M059J (cell line): Measurements from ENCODE around the gene ADAM19. TPM values are rescaled to one million over a fixed set of nuclear protein-coding genes. Genes with fewer than 3 reads are reported as not detected.

Experiments
- DNase-seq: peaks from one replicate; pipeline ENCODE4 v3.0.0-alpha.2; 2012; ENCODE audit warnings: low read depth
- total RNA-seq: library from RNA; depleted of rRNA; stranded (reverse); fragments of >200 nt; shearing (Covaris generic); gene quantifications from 2 replicates; pipeline ENCODE4 v1.2.3, GENCODE V29; 2014

Gene ADAM19
- total RNA-seq, 1 experiment from 2014 or later, result 57.2 TPM

- DNase-seq, result no peak
These were observed 19.3 kb upstream of the ADAM19 start for GRCh38 chr5:157594675-157595459.

DNA sequence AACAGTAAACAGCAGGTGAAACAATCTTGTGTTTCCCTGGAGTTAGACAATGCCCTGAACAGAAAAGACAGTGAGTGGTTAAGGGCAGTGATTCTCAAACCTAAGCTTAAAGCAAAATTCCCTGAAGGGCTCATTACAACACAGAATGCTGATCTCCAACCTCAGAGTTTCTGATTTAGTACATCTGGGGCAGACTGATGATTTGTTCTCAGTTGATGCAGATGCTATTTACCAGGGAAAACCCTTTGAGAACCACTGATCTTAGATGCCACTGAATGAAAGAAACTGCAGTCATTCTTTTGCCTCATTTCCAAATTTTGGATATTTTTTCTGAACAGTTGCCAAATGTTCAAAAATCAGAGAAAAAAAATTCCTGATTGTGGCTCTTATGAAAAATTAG, 18.7 kb upstream of the ADAM19 start:
- no peak for DNase-seq

DNA sequence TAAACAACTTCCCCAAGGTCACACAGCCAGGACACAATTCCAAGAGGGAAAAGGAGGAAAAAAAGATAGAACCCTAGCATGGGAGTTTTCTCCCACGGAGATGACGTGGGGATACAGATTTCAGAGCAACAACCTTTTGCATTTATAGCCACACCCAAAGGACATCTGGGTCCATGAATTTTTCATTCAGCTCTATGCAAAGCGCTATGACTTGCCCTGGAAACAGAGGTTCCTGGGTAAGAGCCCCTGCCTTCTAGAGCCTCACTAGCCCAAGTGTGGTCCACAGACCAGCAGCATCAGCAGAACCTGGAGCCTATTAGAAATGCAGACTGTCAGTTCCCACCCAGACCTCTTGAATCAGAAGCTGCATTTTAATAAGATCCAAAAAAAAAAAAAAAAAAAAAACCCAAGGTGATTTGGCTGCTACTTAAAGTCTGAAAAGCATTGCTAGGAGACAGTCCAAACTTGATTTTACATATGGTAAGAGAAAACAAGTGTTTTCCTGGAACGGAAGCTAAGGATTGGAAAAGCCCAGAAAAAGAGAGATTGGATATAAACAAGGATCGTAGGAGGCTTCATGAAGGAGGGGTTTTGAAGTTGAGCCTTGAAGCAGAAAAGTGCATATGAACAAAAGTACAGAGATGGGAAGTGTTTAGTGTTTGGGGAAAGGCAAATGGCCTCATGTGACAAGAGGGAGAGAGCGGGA, 17.6 kb upstream of the ADAM19 start:
- no peak for DNase-seq

DNA sequence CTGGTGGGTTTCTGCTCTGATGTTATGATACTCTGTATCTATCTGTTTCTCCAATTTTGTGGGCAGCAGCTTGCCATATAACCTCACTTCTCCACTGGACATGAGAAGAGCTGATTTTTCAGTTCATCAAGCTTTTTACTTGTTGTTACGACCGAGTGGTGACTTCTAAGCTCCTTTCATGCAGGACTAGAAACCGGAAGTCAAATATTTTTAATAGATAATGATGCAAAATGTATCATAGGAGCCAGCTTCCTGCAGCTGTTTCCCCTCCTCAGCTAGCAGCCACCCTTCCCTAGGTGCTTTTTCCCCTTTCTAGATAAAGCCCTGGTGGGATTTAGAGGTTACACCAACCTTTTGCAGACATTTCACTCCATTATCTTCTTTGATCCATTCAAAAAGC, 17.0 kb upstream of the ADAM19 start:
- DNase-seq, result no peak

- DNase-seq, result no peak
These were observed 14.9 kb upstream of the ADAM19 start for GRCh38 chr5:157590478-157590877.

DNA sequence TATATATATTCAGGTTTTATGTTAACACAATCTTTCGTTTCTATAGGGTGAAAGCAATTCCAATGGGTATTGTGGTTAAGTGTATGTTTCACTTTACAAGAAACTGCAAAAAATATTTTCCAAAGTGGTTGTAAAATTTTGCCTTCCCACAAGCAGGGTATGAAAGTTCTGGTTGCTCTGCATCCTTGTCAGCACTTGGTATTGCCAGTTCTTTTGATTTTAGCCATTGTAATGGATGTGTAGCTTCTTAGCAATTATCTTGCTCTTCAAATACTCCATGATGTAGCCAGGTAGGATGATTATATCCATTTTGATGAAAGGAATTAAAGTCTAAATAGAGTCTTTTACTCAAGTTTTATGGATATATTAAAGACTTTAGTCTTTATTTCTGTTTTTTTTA, 9.1 kb upstream of the ADAM19 start:
- DNase-seq, result no peak

DNA sequence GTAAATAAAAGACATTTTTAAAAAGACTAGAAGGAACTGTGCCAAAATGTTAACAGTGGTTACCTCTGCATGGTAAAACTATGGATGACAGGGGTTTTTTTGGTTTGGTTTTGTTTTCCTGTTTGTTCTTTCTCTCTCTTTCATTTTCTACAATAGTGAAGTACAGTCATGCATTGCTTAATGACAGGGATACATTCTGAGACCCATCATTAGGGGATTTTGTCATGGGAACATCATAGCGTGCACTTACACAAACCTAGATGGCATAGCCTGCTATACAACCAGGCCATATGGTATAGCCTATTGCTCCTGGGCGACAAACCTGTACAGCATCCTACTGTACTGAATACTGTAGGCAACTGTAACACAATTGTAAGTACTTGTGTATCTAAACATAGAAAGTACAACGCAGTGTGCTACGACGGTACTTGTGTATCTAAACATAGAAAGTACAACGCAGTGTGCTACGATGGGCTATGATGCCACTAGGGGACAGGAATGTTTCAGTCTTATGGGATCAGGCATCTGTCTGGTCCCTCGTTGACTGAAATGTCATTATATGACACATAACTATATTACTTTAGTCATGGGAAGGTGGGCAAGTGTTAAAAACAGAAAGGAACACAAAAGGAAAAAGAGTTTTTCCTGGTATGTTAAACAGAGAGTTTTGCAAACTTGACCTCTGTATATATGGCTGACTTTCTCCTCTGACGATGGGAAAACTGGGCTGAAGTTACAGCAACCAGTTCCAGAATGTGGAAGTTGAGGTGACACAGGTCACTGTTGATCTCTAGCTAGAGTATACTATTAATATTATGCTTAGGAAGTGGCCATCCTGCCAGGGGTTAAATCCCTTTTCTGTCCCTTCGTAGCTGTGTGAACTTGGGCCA, 7.4 kb upstream of the ADAM19 start:
- no peak for DNase-seq

GRCh38 chr5:157581901-157582300, 6.3 kb upstream of the ADAM19 start:
- DNase-seq, result no peak

GRCh38 chr5:157578079-157578780, 2.7 kb upstream of the ADAM19 start:
- no peak for DNase-seq

GRCh38 chr5:157576678-157577077, 1.1 kb upstream of the ADAM19 start:
- no peak for DNase-seq

DNA sequence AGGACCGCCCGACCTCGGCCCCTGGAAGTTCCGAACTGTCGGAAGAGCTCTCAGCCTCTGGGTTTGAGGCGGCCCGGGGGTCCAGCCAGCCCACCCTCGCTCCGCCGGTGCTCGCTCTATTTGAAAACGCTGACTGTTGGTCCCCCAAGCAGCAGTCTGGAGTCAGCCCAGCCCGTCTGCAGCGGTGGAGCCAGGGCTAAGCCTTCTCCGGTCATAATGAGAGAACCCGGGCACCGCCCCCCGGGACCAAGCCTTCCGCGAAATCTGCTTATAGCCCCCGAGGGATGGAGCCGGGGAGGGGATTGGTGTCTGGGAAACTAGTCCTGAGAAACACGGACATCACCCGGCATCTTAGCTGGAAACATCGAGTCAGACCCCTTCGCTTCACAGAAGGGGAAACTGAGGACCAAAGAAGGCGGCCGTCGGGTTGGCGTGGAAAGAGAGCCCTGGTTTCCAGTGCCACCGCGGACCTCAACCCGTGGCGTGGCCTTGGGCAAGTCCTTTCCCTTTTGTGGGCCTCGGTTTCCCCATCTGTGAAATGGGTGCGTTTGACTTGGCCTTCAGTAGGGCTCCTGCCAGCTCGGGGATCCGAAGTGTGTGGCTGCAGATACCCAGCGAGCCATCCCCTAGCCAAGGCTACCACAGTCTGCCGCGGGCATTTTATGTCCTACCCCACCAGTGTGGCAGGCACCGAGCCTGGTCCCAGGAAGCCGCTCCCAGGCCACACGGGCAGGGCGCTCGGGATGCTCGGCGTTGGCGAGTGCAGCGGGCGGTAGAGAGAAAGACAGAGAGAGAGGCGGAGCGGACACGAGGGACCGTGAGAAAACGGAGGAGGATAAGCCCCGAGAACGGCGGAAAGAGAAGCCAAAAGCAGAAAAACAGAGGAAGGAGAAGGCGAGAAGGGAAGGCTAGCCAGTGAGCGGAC, 857 bp downstream of the ADAM19 start:
- peak; percentile 66 for DNase-seq

- DNase-seq, result peak; percentile 90
These were observed 4.2 kb downstream of the ADAM19 start for GRCh38 chr5:157571357-157571827.

DNA sequence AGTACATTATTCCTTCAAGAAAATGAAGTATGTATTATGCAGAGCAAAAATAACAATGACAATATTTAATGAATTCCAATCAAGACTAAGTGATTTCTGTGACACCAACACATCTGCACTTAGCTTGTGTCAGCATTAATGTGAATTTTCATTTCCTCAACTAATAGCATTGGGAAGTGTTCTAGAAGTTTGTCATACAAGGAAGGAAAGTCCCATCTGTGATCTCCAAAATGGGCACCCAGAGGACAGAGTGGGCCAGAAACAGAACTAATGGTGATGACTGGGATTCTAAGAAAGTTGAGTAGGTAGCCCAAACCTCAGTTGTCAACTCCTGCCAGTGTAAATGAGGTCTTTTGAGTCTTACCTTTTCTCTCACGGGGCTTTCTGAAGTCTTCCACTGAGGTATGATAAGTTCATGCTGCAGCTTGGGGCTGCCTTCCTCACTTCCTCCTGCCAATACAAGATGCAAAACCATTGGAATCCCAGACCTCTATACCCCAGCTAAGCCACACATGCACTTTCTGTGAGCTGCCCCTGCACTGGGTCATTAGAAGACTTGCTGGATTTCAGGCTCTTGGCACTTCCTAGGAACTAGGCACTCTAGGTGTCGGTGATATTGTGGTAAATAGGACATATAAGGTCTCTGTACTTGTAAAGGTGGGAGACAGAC, 4.9 kb downstream of the ADAM19 start:
- DNase-seq, result no peak

GRCh38 chr5:157568720-157569119, 6.9 kb downstream of the ADAM19 start:
- DNase-seq, result no peak

GRCh38 chr5:157568222-157568621, 7.4 kb downstream of the ADAM19 start:
- no peak for DNase-seq

DNA sequence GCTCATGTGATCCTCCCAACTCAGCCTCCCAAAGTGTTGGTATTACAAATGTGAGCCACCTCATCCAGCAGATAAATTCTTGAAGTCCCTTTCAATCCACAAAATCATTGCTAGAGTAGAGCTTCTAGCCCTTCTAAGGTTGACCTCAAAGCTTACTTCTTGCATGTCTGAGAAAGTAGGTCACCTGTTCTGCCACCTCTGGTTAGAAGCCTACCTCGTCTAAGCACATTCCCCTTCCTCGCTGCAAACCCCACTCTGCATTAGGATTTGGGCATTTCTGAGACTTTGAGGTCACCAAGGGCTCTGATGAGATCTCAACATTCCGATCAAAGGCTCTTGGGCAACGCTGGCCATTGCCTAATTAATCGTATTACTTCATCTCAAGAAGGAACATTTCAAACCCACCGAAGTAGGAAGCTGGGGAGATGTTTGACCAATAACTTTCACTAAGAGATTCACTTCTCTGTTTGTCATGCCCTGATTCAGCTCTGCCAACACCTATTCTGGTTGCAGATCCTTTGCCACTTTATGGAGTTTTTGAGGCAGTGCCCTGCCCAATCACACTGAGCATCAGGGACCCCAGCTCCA, 8.6 kb downstream of the ADAM19 start:
- no peak for DNase-seq

DNA sequence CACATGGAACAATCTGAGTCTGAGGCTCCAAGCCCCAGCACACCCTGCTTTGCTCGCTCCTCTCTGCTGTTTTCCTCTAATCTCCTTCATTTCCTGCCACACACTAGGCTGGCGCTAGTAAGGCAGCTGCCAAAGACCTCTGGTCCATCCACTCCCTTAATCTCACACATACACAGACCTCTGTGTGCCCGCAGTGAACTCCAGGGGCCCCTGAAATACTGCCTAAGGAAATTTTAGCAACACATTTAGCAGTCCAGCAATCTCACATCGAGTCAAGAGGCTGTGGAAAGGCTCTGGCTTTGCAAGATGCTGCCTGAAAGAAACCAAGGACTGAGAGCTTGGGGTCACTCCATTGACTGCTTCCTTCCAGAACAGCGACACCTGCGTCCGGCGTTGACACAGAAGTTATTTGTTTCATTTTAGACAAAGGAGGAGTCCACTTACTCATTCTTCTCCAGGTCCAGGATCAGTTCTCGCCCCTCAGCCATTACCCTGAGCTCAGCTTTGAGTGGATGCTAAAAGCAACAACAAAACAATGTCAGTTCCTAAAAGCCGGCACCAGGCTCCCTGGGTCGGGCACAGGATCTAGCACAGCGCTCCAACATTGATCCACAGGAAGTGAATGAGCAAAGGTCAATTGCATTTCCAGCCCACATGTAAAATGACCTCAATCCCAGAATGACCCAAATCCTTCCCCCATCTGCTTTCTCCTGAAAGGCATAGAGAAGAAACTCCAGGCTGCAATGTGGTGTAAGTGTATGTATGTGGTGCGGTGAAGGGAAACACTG, 11.5 kb downstream of the ADAM19 start:
- DNase-seq, result peak; percentile 80

- peak; percentile 94 for DNase-seq
These were observed 12.1 kb downstream of the ADAM19 start for GRCh38 chr5:157563373-157563928.
